Esophagus muscularis mucosa (tissue), 3 donors: ENCODE data around the gene CNBP.

Experiments
- POLR2A ChIP-seq: fragments of 450-650 bp; IDR thresholded peaks from one replicate; pipeline ENCODE4 v1.6.1; 2017; ENCODE audit warnings: antibody characterized with exemption, moderate library complexity, mild to moderate bottlenecking, low read depth
- POLR2AphosphoS5 ChIP-seq, 2 donors: sonication (generic); formaldehyde crosslinking; IDR thresholded peaks; one replicate each; pipeline ENCODE4 v1.6.1; 2017; ENCODE audit warnings: antibody characterized with exemption in 2 of 2
- TF ChIP-seq, protein P1 (sequence below), 3 experiments: fragments of 200-600 bp in 2 of 3; fragments of 450-650 bp in 1 of 3; sonication (generic) in 2 of 3; IDR thresholded peaks; one replicate each; pipeline ENCODE4 v1.5.1; 2017 to 2019; ENCODE audit warnings: antibody characterized with exemption in 3 of 3, mild to moderate bottlenecking in 2 of 3, moderate library complexity in 1 of 3

DNA sequence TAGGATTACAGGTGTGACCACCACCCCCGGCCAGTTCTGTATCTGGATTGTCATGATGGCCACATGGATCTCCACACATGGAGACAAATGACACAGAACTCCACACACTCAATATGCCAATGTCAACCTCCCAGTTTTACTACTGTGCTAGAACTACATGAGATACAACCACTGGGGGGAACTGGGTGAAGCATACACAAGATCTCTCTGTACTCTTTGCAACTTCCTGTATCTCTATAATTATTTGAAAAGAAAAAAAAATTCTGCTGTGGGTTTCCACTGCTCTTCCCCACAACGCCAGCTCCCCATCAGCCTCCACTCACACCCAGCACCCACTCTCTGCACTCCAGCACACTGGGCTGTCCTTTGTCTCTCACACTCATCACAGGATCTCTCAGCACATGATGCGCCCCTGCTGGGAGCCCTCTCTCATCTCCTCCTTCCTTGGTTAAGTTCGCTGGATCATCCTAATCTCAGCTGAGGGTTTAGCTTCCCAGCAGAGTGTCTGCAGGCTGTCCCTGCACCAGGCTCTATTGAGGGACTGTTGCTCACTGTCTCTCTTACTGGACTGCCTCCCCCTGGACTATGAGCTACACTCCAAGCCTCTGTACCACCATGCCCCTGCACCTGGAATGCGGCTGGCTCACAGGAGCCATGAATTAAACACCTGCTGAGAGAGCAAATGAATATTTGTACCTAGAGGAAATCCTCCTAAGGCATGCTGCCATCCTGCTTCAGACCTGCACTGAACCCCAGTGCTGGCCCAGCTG lies 51.4 kb downstream of the CNBP start:
- TF ChIP-seq POLR2A (no peak), POLR2AphosphoS5 (IDR thresholded peaks at IDR 0.05) (no peak)
- TF ChIP-seq, protein P1, sequence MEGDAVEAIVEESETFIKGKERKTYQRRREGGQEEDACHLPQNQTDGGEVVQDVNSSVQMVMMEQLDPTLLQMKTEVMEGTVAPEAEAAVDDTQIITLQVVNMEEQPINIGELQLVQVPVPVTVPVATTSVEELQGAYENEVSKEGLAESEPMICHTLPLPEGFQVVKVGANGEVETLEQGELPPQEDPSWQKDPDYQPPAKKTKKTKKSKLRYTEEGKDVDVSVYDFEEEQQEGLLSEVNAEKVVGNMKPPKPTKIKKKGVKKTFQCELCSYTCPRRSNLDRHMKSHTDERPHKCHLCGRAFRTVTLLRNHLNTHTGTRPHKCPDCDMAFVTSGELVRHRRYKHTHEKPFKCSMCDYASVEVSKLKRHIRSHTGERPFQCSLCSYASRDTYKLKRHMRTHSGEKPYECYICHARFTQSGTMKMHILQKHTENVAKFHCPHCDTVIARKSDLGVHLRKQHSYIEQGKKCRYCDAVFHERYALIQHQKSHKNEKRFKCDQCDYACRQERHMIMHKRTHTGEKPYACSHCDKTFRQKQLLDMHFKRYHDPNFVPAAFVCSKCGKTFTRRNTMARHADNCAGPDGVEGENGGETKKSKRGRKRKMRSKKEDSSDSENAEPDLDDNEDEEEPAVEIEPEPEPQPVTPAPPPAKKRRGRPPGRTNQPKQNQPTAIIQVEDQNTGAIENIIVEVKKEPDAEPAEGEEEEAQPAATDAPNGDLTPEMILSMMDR (IDR thresholded peaks at IDR 0.05) = no peak
